Stimulated activated CD4-positive, alpha-beta T cell treated with anti-CD3 and anti-CD28 coated beads, Interleukin-4, amount 100 ng/mL, for 4 hours (primary cell): ENCODE data around the gene KIAA2012.

Experiments used
- DNase-seq, 2 experiments: peaks; one replicate each; pipeline ENCODE4 v3.0.0-alpha.2; 2020

Gene KIAA2012

DNA sequence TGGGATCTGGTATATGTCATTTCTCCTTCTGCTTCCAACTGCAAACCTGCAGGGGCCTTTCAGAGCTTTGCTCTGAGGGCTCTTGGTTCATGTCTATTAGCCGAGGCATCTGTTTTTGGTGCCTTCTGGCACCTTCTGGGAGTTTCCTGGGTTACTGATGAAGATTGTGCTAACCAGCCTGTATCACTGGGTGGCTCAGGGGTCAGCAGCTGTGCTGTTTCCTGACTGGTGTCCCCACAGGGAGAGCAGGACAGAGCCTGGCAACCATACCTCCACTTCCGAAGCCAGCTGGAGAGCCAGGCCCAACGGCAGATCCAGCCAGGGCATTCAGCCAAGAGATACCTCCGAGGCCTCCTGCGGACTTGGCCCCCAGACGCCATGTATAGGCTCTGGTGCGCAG, 17.5 kb downstream of the KIAA2012 start:
- no peak for DNase-seq

- DNase-seq, result no peak
Observed at GRCh38 chr2:202091476-202091875, 18.4 kb downstream of the KIAA2012 start.

- no peak for DNase-seq
Observed at GRCh38 chr2:202094426-202094986, 21.5 kb downstream of the KIAA2012 start.

GRCh38 chr2:202095235-202095634, 22.2 kb downstream of the KIAA2012 start:
- no peak for DNase-seq

- DNase-seq, result no peak
Observed at GRCh38 chr2:202096736-202097135, 23.7 kb downstream of the KIAA2012 start.

DNA sequence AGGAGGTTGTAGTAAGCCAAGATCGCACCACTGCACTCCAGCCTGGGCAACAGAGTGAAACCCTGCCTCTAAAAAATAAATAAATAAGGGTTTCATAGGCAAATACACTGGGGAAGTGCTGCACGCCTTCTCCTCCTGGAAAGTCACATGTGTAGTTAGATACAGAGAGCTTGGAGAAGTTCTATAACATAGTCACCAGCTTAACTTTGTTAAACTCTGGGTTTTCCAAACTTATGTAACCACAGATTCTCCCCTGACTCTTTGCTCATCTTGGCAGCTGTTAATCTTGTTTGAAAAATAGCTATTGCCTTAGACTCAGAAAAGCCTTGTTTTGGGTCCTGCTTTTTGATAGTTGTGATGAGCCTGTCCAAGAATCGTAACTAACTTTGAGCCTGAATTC, 25.2 kb downstream of the KIAA2012 start:
- no peak for DNase-seq

GRCh38 chr2:202099515-202099914, 26.5 kb downstream of the KIAA2012 start:
- DNase-seq, result no peak

DNA sequence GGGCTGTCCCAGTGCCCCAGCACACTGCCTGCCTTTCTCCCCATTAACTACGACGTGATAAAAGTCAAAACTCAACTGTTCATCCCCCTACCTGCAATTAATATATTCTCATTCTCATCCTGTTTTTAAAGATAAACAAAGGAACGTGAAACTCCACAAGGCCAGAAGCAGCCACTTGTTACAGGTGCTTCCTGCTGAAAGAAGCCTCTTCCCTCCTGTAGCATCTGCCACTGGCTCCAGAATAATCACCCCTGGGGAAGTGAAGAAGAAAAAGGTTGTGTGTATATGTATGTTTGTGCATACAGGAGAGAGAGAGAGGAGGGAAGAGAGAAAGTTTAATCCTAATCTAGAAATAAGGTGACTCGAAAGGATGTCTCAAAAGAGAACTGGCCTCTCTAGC, 27.1 kb downstream of the KIAA2012 start:
- no peak for DNase-seq

- no peak for DNase-seq
Observed at GRCh38 chr2:202101026-202101579, 28.0 kb downstream of the KIAA2012 start.

GRCh38 chr2:202102425-202103000, 29.5 kb downstream of the KIAA2012 start:
- DNase-seq, result no peak

GRCh38 chr2:202104286-202104870, 31.3 kb downstream of the KIAA2012 start:
- DNase-seq, result peak in 1 of 2 experiments; percentile 8

DNA sequence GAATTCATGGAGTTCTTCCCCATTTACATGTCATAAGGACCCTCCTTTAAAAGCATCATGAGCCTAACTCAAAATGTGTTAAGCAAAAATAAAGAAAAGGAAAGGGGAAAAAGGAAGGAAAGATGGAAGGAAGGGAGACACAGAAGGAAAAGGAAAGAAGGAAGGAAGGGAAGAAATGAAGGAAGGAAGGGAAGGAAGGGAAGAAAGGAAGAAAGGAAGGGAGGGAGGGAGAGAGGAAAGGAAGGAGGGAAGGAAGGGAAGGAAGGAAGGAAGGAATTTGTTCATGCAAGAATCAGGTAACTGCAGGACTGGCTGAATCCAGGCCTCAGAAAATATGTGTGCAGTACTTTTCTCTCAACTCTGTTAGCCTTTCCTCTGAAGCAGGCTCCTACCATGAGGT, 32.0 kb downstream of the KIAA2012 start:
- DNase-seq, result no peak

- DNase-seq, result no peak
Observed at GRCh38 chr2:202108345-202108744, 35.3 kb downstream of the KIAA2012 start.

DNA sequence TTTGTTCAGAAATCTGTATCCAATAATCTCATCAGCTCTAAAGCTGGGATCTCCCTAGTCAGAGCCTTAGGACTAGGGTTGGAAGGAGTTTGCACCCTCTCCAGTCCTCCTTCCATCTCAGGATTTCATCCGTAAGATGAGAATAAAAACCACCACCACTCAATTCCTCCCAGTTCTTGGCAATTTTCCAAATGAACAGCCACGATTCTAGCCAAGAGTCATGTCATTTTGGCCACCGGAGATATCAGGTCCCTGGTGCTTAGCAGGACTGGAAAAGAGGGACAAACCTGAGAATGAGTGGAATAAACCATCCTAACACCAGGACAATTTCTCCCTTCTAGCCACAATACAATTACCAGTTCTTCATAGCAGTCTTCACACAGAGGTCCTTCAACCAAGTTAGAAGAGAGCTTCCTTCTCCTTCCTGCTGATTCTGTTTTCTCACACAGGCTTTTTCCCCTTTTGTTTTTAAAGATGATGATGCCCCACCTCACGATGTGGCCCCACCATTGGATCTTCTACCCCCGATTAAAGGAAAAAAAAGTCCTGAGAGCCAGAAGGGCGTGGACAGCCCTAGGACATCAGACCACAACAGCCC, 36.2 kb downstream of the KIAA2012 start:
- no peak for DNase-seq

- no peak for DNase-seq
Observed at GRCh38 chr2:202109737-202110184, 36.7 kb downstream of the KIAA2012 start.

GRCh38 chr2:202110491-202110890, 37.4 kb downstream of the KIAA2012 start:
- no peak for DNase-seq

GRCh38 chr2:202112041-202112440, 39.0 kb downstream of the KIAA2012 start:
- DNase-seq, result no peak

DNA sequence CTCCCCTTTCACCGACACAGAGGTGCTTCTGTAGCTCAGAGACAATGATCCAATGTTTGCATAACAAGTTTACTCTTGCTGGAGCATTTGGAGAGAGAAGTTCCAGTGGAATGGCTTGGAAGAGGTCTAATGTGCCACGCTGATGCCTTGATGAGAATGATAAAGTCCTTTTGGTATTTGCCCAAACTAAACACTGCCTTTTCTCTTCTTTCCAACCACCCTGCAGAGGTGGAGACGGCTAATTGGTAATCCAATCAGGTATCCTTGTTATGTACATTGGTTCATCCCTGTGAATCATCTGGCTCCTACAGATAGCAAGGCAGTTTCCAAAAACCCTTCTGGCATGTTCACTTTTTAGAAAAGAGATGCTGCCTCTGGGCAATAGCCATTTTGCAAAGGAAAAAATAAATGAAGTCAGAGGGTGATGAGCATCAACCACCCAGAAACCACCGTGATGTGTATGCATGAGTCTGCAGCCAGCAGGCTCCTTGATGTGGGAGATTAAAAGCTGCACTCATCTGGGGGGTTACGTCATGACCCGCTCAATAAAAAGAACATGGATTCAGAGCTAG, 40.6 kb downstream of the KIAA2012 start:
- no peak for DNase-seq

DNA sequence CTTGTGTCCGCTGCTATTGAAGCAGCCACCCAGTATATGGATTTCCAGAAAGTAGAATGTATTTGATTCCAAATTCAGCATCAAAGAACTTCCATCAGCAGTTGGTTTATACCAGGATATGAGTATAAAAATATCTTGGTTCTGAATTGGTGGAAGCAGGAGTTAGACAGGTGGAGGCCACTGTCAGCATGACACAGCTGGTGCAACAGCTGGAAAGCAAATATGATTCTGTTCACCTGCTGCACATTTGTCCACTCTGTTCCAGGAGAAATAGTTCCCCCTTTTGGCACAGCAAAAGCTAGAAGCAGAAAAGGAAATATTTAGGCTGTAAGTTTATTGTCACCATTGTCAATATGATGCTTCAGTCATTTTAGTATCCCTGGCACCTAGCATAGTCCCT, 41.2 kb downstream of the KIAA2012 start:
- DNase-seq, result no peak

DNA sequence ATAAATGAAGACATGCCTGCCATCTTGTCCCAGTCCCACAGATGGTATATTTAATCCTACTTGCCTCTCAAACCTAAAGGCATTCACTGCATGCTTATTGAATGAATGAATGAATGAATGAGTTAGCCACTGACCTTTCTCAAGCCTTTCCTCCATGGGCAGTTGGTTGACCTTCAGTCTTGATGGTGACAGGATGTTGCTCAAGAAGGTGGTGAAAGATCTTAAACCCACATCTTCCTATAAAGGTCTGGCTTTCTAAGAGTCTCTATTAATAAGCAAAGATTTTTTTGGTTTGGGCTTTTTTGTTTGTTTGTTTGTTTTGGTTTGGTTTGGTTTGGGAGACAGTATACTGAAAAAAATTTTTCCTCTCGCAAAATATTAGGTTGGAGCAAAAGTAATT, 41.7 kb downstream of the KIAA2012 start:
- no peak for DNase-seq

DNA sequence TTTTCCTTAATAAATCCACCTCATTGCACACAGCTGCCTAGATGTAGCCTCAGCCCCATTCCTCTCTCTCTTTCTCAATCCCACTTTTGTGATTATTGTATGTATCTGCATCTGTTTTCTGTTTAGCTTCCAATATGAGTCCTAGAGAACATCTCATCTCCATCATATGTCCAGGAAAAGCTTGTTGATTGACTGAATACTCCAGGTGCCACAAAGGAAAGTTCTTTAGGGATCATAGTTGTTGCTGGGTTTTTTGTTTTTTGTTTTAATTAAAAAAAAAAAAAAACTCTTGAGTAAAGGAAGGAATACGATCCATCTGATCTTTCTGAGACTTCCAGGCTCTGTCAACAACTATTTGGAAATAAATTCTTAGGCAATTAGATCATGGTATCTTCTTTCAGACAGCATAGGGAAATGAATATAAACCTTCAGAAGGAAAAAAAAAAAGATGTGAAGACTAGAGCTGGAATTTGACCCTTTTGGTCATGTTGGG, 42.5 kb downstream of the KIAA2012 start:
- no peak for DNase-seq

DNA sequence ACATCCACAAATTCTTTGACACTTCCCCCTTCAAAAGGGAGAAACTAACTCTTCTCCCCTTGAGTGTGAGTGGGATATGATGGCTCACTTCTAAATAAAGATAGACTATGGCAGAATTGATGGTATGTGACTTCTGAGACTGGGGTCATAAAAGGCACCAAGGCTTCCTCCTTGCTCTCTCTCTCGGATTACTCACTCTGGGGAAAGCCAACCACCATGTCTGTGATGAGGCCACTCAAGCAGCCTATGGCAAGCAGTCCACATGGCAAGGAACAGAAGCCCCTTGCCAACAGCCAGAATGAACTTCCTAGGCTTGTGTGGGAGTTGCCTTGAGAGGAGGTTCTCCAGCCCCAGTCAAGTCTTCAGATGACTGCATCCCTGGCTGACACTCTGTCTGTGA, 43.6 kb downstream of the KIAA2012 start:
- no peak for DNase-seq

GRCh38 chr2:202118168-202118567, 45.1 kb downstream of the KIAA2012 start:
- no peak for DNase-seq

DNA sequence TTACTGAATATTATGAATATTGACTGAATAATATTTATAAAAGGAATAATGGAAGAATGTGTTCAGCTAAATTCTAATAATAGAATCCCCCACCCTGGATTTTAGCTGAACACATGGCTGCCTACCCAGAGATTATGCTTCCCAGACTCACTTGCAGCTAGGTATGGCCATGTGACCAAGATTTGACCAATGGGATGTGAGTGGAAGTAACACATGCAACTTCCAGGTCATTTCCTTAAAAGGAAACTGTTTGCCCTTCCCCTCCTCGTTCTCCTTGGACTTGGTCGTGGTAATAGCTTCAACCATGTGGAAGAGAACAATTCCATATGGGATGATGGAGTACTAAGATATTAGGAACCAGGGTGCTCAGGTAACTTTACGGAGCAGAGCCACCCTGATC, 47.8 kb downstream of the KIAA2012 start:
- no peak for DNase-seq
